Endothelial cell of umbilical vein (primary cell): ENCODE measurements around the gene PPP3CA. TPM values are rescaled to one million over a fixed set of nuclear protein-coding genes. Genes with fewer than 3 reads are reported as not detected.

Experiments used
- BruUV-seq: library from RNA; stranded (reverse); fragments of 400-500 nt; replicated peaks from 2 replicates; lab custom pipeline; 2021; lab: Mats Ljungman, UMichigan
- CTCF ChIA-PET: fragments of 300-600, 350-600 bp; sonication (Branson Sonifier 250); formaldehyde crosslinking; loops from one replicate; lab custom pipeline; 2021; ENCODE audit warnings: antibody characterized with exemption, inconsistent platforms; lab: Charles Lee
- POLR2A ChIA-PET: fragments of 300-600, 350-600 bp; sonication (Branson Sonifier 250); formaldehyde crosslinking; loops from one replicate; lab custom pipeline; 2021; ENCODE audit warnings: antibody characterized with exemption, inconsistent platforms; lab: Charles Lee
- DNase-seq: peaks from one replicate; pipeline ENCODE4 v3.0.0-alpha.2; 2011; ENCODE audit warnings: low read depth, low spot score
- FAIRE-seq: peaks from 2 replicates; lab custom pipeline; 2011; peaks lifted over from hg19 to GRCh38; lab: Jason Lieb, UNC
- H2AFZ ChIP-seq: 2 replicates; pipeline ENCODE4 v1.6.0; 2012; ENCODE audit warnings: low read depth, low read length, control low read depth, inconsistent platforms
- H3K27ac ChIP-seq: 2 replicates; pipeline ENCODE4 v1.5.1; 2011; ENCODE audit warnings: low read depth, mild to moderate bottlenecking, control low read depth, low read length, moderate library complexity; ENCODE audit not compliant: insufficient read depth
- H3K27me3 ChIP-seq, 2 experiments: 2 replicates each; pipeline versions ENCODE4 v1.6.0 to v1.6.1; 2011; ENCODE audit warnings: low read length in 2 of 2, mixed read lengths in 1 of 2; ENCODE audit not compliant: control insufficient read depth in 2 of 2, insufficient read depth in 2 of 2
- H3K36me3 ChIP-seq, 2 experiments: 2 replicates in 1 of 2; 3 replicates in 1 of 2; pipeline ENCODE4 v1.5.1; 2011; ENCODE audit warnings: low read length in 2 of 2, mild to moderate bottlenecking in 1 of 2, moderate library complexity in 1 of 2; ENCODE audit not compliant: control insufficient read depth in 2 of 2, insufficient read depth in 2 of 2; ENCODE audit errors: extremely low read depth in 1 of 2
- H3K4me1 ChIP-seq: 3 replicates; pipeline ENCODE4 v1.5.1; 2011; ENCODE audit warnings: mild to moderate bottlenecking, low read length; ENCODE audit not compliant: control insufficient read depth, insufficient read depth; ENCODE audit errors: extremely low read depth
- H3K4me2 ChIP-seq: 2 replicates; pipeline ENCODE4 v1.6.1; 2011; ENCODE audit warnings: low read length, control low read depth, mixed read lengths; ENCODE audit not compliant: insufficient read depth
- H3K4me3 ChIP-seq, 3 experiments: fragments of 200-600 bp in 1 of 3; sonication (generic), shearing (Covaris generic) in 1 of 3; replicated peaks in 1 of 3; 2 replicates each; pipeline ENCODE4 v1.5.1; 2011 to 2016; ENCODE audit warnings: control low read depth in 3 of 3, low read length in 3 of 3, mild to moderate bottlenecking in 2 of 3, inconsistent platforms in 1 of 3, low read depth in 1 of 3, moderate library complexity in 1 of 3; ENCODE audit not compliant: insufficient read depth in 1 of 3
- H3K79me2 ChIP-seq: 2 replicates; pipeline ENCODE4 v1.6.0; 2012; ENCODE audit warnings: low read length, inconsistent platforms; ENCODE audit not compliant: control insufficient read depth, insufficient read depth
- H3K9ac ChIP-seq: replicated peaks from 2 replicates; pipeline ENCODE3; 2011; ENCODE audit warnings: low read length, control low read depth; ENCODE audit not compliant: insufficient read depth; ENCODE audit errors: extremely low read depth
- H3K9me1 ChIP-seq: replicated peaks from 3 replicates; pipeline ENCODE4 v1.6.0; 2011; ENCODE audit warnings: mild to moderate bottlenecking, low read length; ENCODE audit not compliant: control insufficient read depth, insufficient read depth; ENCODE audit errors: extremely low read depth
- H3K9me3 ChIP-seq: replicated peaks from 2 replicates; pipeline ENCODE4 v1.5.1; 2012; ENCODE audit warnings: low read length, inconsistent platforms; ENCODE audit not compliant: control insufficient read depth, insufficient read depth
- H4K20me1 ChIP-seq: replicated peaks from 2 replicates; pipeline ENCODE3; 2011; ENCODE audit warnings: mild to moderate bottlenecking, low read length; ENCODE audit not compliant: control insufficient read depth, insufficient read depth; ENCODE audit errors: extremely low read depth
- CTCF ChIP-seq, 2 donors: IDR thresholded peaks; 1 replicate in 1 of 2; 2 replicates in 1 of 2; pipeline ENCODE4 v1.5.1; 2011; ENCODE audit warnings: low read length in 2 of 2, mild to moderate bottlenecking in 2 of 2, moderate library complexity in 2 of 2, control low read depth in 1 of 2, inconsistent platforms in 1 of 2, low read depth in 1 of 2; ENCODE audit not compliant: insufficient read depth in 1 of 2; ENCODE audit errors: extremely low read depth in 1 of 2
- EZH2 ChIP-seq: IDR thresholded peaks from 2 replicates; pipeline ENCODE4 v1.6.1; 2012; ENCODE audit warnings: borderline replicate concordance, low read depth, mild to moderate bottlenecking, moderate library complexity, low read length, inconsistent platforms; ENCODE audit not compliant: severe bottlenecking
- FOS ChIP-seq: IDR thresholded peaks from 2 replicates; pipeline ENCODE4 v1.6.1; 2011; ENCODE audit warnings: mild to moderate bottlenecking, low read length, moderate library complexity, borderline replicate concordance; ENCODE audit not compliant: insufficient read depth
- GATA2 ChIP-seq: IDR thresholded peaks from 2 replicates; pipeline ENCODE4 v1.7.0; 2011; ENCODE audit warnings: low read depth, mild to moderate bottlenecking, moderate library complexity, mixed read lengths, low read length; ENCODE audit not compliant: insufficient read length, insufficient read depth
- JUN ChIP-seq: IDR thresholded peaks from 2 replicates; pipeline ENCODE4 v1.6.1; 2011; ENCODE audit warnings: borderline replicate concordance, low read depth; ENCODE audit not compliant: insufficient read length, insufficient read depth
- MAX ChIP-seq: IDR thresholded peaks from 2 replicates; pipeline ENCODE4 v1.6.1; 2011; ENCODE audit not compliant: insufficient read depth, insufficient read length
- MYC ChIP-seq: IDR thresholded peaks from one replicate; pipeline ENCODE4 v1.6.1; 2011; ENCODE audit warnings: mild to moderate bottlenecking, low read depth, low read length
- POLR2A ChIP-seq: IDR thresholded peaks from 2 replicates; pipeline ENCODE4 v1.6.1; 2012; ENCODE audit warnings: low read depth, mild to moderate bottlenecking, control low read depth, low read length
- POLR2AphosphoS5 ChIP-seq: IDR thresholded peaks from 2 replicates; pipeline ENCODE4 v1.6.1; 2012; ENCODE audit warnings: low read depth, mild to moderate bottlenecking, control low read depth, low read length, moderate library complexity; ENCODE audit not compliant: insufficient read depth
- dilution Hi-C: fragments of 300-500 bp; cut with MboI; formaldehyde crosslinking; loops from one replicate; pipeline ENCODE4 v1.15.0; 2019; ENCODE audit warnings: low sequenced_read_pairs; ENCODE audit not compliant: extremely low pct_ligation_motif_present
- intact Hi-C: fragments of 100-400 bp; cut with micrococcal nuclease; formaldehyde crosslinking; loops from one replicate; pipeline ENCODE4 v1.10.0; 2022
- polyA plus RNA-seq, 4 experiments: library from polyadenylated mRNA; depleted of rRNA in 3 of 4; stranded (reverse) in 3 of 4; unstranded in 1 of 4; fragments of >200 nt; gene quantifications; 2 replicates each; pipeline versions ENCODE4 v1.2.1 to v1.2.3, GENCODE V29; 2011 to 2012; ENCODE audit warnings: missing spikeins in 1 of 4
- total RNA-seq: library from RNA; stranded (reverse); gene quantifications from 2 replicates; pipeline ENCODE4 v1.2.3, GENCODE V29; 2021

Gene PPP3CA
- total and polyA plus RNA-seq, 2 donors (not counting 3 experiments of a cell fraction or from before 2014, with no cell fraction given): 7.0 to 43.3 TPM

GRCh38 chr4:101037249-101037648 is 310.1 kb downstream of the PPP3CA start:
- intact Hi-C loops (loop anchor here (1.0 to 5.0 kb wide), 2 partner anchors 16 to 1100 kb away; no protein-coding TSS in a partner anchor), dilution Hi-C loops (no loop called here)
- ChIA-PET CTCF (interaction anchor here (1.1 to 1.4 kb wide), 2 partner anchors 16 to 216 kb away, joined by 3 read pairs; no protein-coding TSS in a partner anchor), POLR2A (no interaction called here)
- DNase-seq (peak; percentile 36), FAIRE-seq (peak; percentile 62)
- TF ChIP-seq JUN (peak; percentile 55), MAX (no peak), FOS (peak; percentile 10)
- Histone ChIP-seq H2AFZ (no peak overlapping the region), H3K9ac (peak overlapping the region; percentile 38), H3K9me1 (no peaks in the 10 kb centered on the region), H3K4me2 (peak overlapping the region; percentile 37), H3K9me3 (no peaks in the 10 kb centered on the region), H3K79me2 (no peaks in the 10 kb centered on the region), H3K27ac (peak overlapping the region; percentile 83), H4K20me1 (no peaks in the 10 kb centered on the region), H3K36me3 (no peaks in the 10 kb centered on the region), H3K4me3 (no peak overlapping the region), H3K4me1 (peaks cover 18% of the 10 kb centered on the region), H3K27me3 (no peaks in the 10 kb centered on the region)
- no TSS peak for BruUV-seq

GRCh38 chr4:101035487-101035886 is 311.8 kb downstream of the PPP3CA start:
- H3K4me1 ChIP-seq: peaks cover 18% of the 10 kb centered on the region
- no peak overlapping the region for H2AFZ ChIP-seq
- no peaks in the 10 kb centered on the region for H3K9me3 ChIP-seq
- no TSS peak for BruUV-seq
- no peaks in the 10 kb centered on the region for H4K20me1 ChIP-seq
- H3K36me3 ChIP-seq: peaks cover 0 to 2% of the 10 kb centered on the region in 2 experiments
- ChIA-PET POLR2A (no interaction called here), CTCF (no interaction called here)
- no peaks in the 10 kb centered on the region for H3K79me2 ChIP-seq
- no peak overlapping the region for H3K9ac ChIP-seq
- H3K4me3 ChIP-seq: no peak overlapping the region
- FAIRE-seq: no peak
- dilution Hi-C loops: no loop called here
- DNase-seq: no peak
- intact Hi-C loops: loop anchor here (5.0 kb wide), 1 partner anchor 1102 kb away; no protein-coding TSS in a partner anchor
- H3K27me3 ChIP-seq: no peaks in the 10 kb centered on the region
- no peak overlapping the region for H3K4me2 ChIP-seq
- H3K27ac ChIP-seq: no peak overlapping the region
- H3K9me1 ChIP-seq: no peaks in the 10 kb centered on the region
- no peak for TF ChIP-seq EZH2
- no peak for TF ChIP-seq GATA2
- no peak for TF ChIP-seq JUN
- no peak for TF ChIP-seq MAX
- no peak for TF ChIP-seq FOS
- TF ChIP-seq MYC: no peak
- no peak for TF ChIP-seq CTCF (IDR thresholded peaks at IDR 0.05; ENCODE audit: extremely low read depth in 1 of 2, insufficient read depth in 1 of 2, low read depth in 1 of 2, low read length in 2 of 2)
- TF ChIP-seq POLR2AphosphoS5: no peak
- TF ChIP-seq POLR2A: no peak
